BE2C (cell line): ENCODE results near the gene TSLP.

Source experiments
- DNase-seq: peaks from one replicate; pipeline ENCODE4 v3.0.0-alpha.2; 2020
- H3K27me3 ChIP-seq: fragments of 250-450 bp; sonication (Bioruptor Pico); 2 replicates; pipeline ENCODE4 v1.5.1; 2020; ENCODE audit warnings: mild to moderate bottlenecking
- H3K36me3 ChIP-seq: fragments of 250-450 bp; sonication (Bioruptor Pico); 2 replicates; pipeline ENCODE4 v1.5.1; 2020; ENCODE audit warnings: mild to moderate bottlenecking
- H3K4me1 ChIP-seq: fragments of 250-450 bp; sonication (Bioruptor Pico); 2 replicates; pipeline ENCODE4 v1.5.1; 2020
- H3K4me3 ChIP-seq: 2 replicates; pipeline ENCODE4 v1.5.1; 2011; ENCODE audit warnings: low read depth, low read length
- H3K9me3 ChIP-seq: fragments of 250-450 bp; sonication (Bioruptor Pico); 2 replicates; pipeline ENCODE4 v1.5.1; 2020
- CTCF ChIP-seq: IDR thresholded peaks from 2 replicates; pipeline ENCODE4 v1.5.1; 2012; ENCODE audit warnings: mild to moderate bottlenecking, low read depth, low read length

The TSLP gene

GRCh38 chr5:111061618-111062017 lies 9.9 kb upstream of the TSLP start:
- Histone ChIP-seq H3K9me3 (no peaks in the 10 kb centered on the region), H3K4me3 (no peak overlapping the region), H3K4me1 (no peaks in the 10 kb centered on the region), H3K27me3 (peaks cover 31% of the 10 kb centered on the region), H3K36me3 (no peaks in the 10 kb centered on the region)
- TF ChIP-seq CTCF, result no peak
- no peak for DNase-seq

- Histone ChIP-seq H3K36me3 (no peaks in the 10 kb centered on the region), H3K4me3 (no peak overlapping the region), H3K4me1 (no peaks in the 10 kb centered on the region), H3K9me3 (no peaks in the 10 kb centered on the region), H3K27me3 (peaks cover 37% of the 10 kb centered on the region)
- no peak for DNase-seq
- peak; percentile 60 for TF ChIP-seq CTCF
Observed at GRCh38 chr5:111063709-111064322, 7.7 kb upstream of the TSLP start.

- Histone ChIP-seq H3K4me3 (no peak overlapping the region), H3K9me3 (no peaks in the 10 kb centered on the region), H3K27me3 (peaks cover 63% of the 10 kb centered on the region), H3K4me1 (no peaks in the 10 kb centered on the region; the same call in 1 of the 2 replicates), H3K36me3 (no peaks in the 10 kb centered on the region)
- DNase-seq, result no peak
- no peak for TF ChIP-seq CTCF
Observed at GRCh38 chr5:111066261-111066938, 5.1 kb upstream of the TSLP start.

- no peak overlapping the region for H3K4me3 ChIP-seq
- TF ChIP-seq CTCF, result no peak
- no peaks in the 10 kb centered on the region for H3K36me3 ChIP-seq
- H3K4me1 ChIP-seq, result no peaks in the 10 kb centered on the region; the same call in 1 of the 2 replicates
- H3K27me3 ChIP-seq, result peaks cover 81% of the 10 kb centered on the region
- no peaks in the 10 kb centered on the region for H3K9me3 ChIP-seq
- DNase-seq, result no peak
Observed at GRCh38 chr5:111068213-111068612, 3.3 kb upstream of the TSLP start.

GRCh38 chr5:111069839-111070238 lies 1.7 kb upstream of the TSLP start:
- Histone ChIP-seq H3K4me1 (no peaks in the 10 kb centered on the region; the same call in 1 of the 2 replicates), H3K27me3 (peaks cover 95% of the 10 kb centered on the region), H3K9me3 (no peaks in the 10 kb centered on the region), H3K4me3 (no peak overlapping the region), H3K36me3 (no peaks in the 10 kb centered on the region)
- no peak for DNase-seq
- TF ChIP-seq CTCF, result no peak
